GM06990 (cell line): ENCODE measurements around the gene CCDC149.

Source experiments
- DNase-seq: peaks from one replicate; pipeline ENCODE4 v3.0.0-alpha.2; 2011; ENCODE audit not compliant: insufficient read length; ENCODE audit errors: extremely low read depth
- H3K27me3 ChIP-seq: replicated peaks from 2 replicates; pipeline ENCODE4 v1.6.0; 2011; ENCODE audit warnings: low read length; ENCODE audit not compliant: control insufficient read depth, insufficient read depth
- H3K36me3 ChIP-seq: 2 replicates; pipeline ENCODE4 v1.5.1; 2011; ENCODE audit warnings: low read length; ENCODE audit not compliant: control insufficient read depth, insufficient read depth
- H3K4me3 ChIP-seq: replicated peaks from 2 replicates; pipeline ENCODE4 v1.5.1; 2011; ENCODE audit warnings: low read depth, mild to moderate bottlenecking, control low read depth, low read length
- CTCF ChIP-seq: IDR thresholded peaks from 2 replicates; pipeline ENCODE4 v1.5.1; 2011; ENCODE audit warnings: low read length, control low read depth, mild to moderate bottlenecking, inconsistent platforms; ENCODE audit not compliant: insufficient read depth, poor library complexity, severe bottlenecking

Gene CCDC149

GRCh38 chr4:24912252-24913118 is at the start of gene CCDC149:
Gene CCDC149 (minus strand): TSS chr4:24913042. CDS start chr4:24912864, 178 bp downstream.
- no peak for TF ChIP-seq CTCF
- Histone ChIP-seq H3K4me3 (no peak within 1 kb of the TSS), H3K36me3 (no peaks in the 10 kb centered on the region), H3K27me3 (no peaks in the 10 kb centered on the region; the same call in 1 of the 2 replicates)
- no peak for DNase-seq

GRCh38 chr4:24957886-24958285 is 45.0 kb upstream of the CCDC149 start:
- no peaks in the 10 kb centered on the region for H3K27me3 ChIP-seq
- no peak overlapping the region for H3K4me3 ChIP-seq
- no peak for TF ChIP-seq CTCF
- no peak for DNase-seq
- H3K36me3 ChIP-seq = no peaks in the 10 kb centered on the region

- no peaks in the 10 kb centered on the region for H3K36me3 ChIP-seq
- H3K4me3 ChIP-seq = no peak overlapping the region
- no peak for TF ChIP-seq CTCF
- H3K27me3 ChIP-seq = no peaks in the 10 kb centered on the region
- DNase-seq = no peak
These were observed 43.9 kb upstream of the CCDC149 start for GRCh38 chr4:24956763-24957162.

GRCh38 chr4:24956091-24956490 is 43.2 kb upstream of the CCDC149 start:
- no peaks in the 10 kb centered on the region for H3K36me3 ChIP-seq
- TF ChIP-seq CTCF = no peak
- no peak for DNase-seq
- no peaks in the 10 kb centered on the region for H3K27me3 ChIP-seq
- H3K4me3 ChIP-seq = no peak overlapping the region

GRCh38 chr4:24952667-24953066 is 39.8 kb upstream of the CCDC149 start:
- no peak for TF ChIP-seq CTCF
- H3K4me3 ChIP-seq = no peak overlapping the region
- no peaks in the 10 kb centered on the region for H3K36me3 ChIP-seq
- H3K27me3 ChIP-seq = no peaks in the 10 kb centered on the region
- no peak for DNase-seq
